HG03108 (cell line): ENCODE measurements around the gene PUM2.

Experiments used
- ATAC-seq: cut with Tn5 transposase; IDR thresholded peaks from one replicate; pipeline ENCODE4 v1.9.1; 2021; ENCODE audit warnings: moderate library complexity; ENCODE audit not compliant: unreplicated experiment

The PUM2 gene

DNA sequence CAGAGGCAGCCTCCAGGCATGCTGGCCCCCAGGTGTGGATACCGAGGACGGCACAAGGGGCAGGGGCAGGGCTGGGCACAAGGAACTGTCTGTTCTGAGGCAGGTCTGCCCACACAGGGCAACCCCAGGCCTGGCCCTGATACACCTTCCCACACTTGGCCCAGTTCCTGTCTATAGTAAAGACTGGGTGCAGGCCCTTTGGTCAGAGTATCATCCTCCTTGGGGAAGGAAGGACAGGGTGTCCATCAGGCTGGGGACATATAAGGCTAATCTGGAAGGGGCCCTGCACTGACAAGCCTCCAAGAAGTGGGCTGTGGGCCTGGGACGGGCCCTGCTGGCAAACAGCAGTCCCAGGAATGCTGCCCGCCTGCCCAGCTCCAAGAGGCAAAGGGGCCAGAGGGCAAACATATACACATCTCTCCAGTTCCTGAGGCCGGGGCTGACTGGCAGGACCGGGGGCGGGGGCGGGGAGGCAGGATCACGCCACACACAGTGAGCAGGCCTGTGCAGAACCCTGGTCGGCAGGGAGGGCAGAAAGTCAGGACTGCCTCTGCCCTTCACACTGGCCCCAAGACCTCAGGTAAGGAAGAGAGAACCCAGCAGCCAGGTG, 144.6 kb downstream of the PUM2 start:
- ATAC-seq = no peak

DNA sequence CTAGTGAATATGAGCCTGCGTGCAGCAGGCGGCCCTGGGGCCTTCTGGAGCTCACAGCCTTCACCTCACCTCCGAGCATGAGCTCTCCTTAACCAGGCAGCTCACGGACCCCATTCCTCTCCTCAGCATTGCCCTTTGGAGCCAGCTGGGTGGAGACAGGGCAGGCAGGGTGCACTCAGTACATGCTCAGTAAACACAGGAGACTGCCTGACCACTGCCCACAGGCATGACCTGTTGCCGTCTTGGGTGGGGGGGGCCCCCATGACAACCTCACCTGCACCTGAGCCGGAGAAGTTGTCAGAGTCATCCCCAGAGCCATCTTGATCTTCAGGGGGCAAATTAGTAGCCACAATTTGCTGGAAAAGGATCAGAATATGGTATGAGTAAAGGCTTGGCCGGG, 145.6 kb downstream of the PUM2 start:
- no peak for ATAC-seq

DNA sequence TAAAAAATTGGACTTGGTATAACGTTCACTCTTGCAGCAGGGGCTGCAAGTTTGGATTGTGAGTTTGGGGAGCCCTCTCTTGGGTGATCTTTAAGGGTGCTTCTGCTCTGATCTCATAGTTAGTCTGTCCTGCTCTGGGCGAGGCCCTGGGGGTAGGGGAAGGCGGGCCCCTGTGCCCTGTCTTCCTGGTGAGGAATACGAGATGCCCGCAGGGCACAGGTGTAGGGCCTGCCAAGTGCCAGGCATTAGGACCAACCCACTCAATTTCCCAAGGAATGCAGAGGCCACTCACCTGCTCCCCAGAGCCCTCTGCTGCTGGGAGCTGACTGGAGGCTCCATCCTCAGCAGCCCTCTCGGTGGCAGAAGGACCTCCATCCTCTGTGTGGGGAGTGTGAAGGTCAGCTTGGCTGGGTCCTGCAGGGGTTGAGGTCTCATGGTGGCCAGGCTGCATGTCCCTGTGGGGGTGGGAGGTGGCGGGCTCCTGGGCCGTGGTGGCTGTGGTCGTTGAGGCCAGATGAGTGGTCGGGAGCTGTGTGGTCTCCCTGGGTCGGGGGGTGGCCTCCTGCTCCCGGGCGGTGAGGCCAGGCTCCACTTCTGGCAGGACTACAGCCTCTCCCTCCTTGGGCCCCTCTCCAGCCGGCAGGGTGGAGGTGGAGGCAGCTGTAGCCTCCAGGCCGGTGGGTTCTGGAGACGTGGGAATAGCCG, 147.0 kb downstream of the PUM2 start:
- no peak for ATAC-seq

DNA sequence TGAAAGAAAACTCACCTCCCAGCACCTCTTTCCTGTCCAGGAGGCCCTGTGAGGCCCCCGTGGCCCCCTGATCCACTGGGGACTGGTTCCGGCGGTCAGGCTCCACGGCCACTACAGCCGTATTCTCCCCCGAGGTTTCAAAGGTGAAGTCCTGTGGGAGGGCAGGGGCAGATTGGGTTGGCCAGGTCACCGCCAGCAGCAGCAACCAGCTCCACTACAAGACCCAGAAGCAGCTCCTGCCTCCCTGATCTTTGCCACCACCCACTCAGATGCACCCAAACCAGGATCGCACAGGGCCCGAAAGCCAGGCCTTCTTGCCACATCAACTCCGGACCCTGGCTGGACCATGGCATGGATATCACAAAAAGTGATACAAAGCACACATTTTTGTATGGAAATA, 147.6 kb downstream of the PUM2 start:
- ATAC-seq = no peak

DNA sequence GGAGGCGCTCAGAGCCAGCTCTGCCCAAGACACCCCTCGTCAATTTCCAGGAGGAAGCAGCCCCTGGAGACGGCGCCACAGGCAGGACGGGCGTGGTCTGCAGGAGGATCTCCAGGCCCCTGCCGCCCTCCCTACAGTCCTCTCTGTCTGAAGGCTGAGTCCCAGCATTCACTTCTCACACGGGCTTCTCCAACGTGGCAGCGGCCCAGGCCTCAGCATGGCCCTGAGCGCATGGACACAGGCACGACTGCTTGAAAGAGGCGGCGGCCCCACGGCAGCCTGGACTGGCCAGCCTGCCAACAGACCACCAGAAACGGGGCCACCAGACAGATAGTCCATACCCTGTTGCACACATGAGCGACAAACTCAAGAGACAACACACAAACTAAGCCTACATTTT, 149.0 kb downstream of the PUM2 start:
- no peak for ATAC-seq

DNA sequence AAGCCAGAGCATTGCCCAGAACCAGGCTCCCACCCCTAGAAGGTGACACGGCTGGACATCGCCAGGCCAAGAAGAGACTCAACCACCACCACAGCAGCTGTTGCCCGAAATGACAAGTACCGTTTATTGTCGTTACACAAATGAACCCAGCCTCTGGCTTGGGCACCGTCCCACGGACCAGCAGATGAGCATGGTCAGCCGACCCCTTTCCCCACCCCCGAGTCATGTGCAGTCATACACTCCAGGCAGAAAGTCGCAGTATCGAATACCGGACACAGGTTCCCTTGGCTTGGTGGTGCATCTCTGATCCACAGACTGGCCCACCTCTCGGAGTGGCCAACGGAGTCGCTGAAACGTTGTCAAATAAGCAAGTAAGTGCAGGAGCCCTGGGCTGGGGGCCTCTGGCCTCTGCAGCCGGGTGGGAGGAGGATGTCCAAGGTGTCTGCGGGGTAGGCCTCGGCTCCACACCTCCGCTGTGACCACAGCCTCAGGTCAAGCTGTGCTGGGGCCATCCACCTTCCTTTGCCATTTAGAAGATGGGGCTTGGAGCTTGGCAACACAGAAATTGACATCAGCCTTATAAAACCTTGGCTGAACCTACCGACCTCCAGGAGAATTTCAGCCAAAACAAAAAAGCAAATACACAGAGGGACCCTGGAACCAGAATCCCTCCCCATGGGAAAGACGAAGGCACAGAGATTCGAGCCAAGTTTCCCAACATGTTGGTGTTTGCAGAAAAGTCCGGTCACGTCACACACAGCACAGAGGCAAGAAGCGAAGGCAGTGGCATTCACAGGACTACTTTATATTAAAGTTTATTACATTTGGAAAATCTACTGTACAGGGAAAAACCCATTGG, 149.7 kb downstream of the PUM2 start:
- no peak for ATAC-seq

DNA sequence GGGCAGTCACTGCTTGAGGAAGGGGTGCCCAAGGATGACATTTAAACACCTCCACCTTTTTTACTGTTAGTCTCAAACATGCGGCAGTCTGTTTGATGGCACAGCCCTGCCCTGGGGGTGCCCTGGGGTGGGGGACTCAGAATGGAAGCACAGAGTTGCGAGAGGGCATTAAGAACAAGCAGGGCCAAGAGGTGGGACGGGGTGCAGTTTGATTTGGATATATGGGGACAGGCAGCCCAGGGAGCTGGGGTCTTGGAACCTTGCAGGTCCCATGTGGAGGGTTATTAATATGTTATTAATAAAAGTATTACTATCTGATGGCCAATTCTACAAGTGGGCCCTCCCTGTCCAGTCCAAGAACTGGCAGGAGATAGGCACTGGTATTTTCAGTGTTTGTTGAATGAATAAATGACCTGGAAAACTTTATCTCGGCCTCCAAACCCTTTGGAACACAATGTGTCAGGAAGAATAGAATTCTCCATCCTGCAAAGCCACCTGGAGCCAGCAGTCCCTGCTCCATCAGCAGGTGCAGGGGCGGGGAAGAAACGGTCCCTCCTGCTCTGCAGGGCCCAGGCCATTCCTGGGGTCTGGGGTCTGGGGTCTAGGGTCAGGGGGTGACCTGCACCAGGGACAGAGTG, 150.9 kb downstream of the PUM2 start:
- no peak for ATAC-seq

DNA sequence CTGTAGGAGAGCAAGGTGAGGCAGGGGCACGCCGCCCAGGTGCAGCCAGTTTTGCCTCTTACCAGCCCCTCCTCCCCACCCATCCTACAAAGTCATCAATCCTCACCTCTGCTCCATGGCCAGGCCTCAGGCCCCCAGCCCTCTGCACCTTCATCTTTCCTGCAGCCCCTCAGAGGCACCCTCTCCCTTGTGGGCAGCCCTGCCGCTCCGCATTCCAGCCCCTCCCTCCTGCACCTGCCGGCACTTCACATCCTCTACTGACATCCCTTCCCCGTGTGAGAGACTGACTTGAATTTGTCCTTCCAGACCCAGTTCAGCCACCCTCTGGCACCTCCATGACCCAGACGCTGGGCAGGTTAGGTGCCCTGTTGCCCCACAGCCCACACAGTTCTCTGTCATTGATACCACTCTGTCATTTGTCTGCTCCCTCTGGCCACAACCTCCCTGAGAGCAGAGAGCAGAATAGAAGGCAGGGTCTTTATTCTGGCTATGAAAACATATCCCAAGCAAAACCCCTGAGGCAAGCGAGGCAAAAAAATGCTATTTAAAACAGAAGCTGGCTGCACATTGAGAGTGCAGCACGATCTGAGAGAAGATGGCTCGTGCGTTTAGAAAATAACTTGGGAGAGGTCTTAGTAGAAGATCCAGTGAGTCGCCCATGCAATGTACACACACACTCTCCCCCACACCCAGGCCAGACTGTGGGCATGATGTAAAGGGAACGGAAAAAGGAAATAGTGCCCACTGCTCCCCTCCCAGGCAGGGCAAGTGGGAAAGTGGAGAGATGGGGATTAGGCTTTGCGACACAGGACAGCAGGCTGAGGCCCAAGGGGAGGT, 151.6 kb downstream of the PUM2 start:
- no peak for ATAC-seq
